Measurements from ENCODE around the gene SOX6.

DNA sequence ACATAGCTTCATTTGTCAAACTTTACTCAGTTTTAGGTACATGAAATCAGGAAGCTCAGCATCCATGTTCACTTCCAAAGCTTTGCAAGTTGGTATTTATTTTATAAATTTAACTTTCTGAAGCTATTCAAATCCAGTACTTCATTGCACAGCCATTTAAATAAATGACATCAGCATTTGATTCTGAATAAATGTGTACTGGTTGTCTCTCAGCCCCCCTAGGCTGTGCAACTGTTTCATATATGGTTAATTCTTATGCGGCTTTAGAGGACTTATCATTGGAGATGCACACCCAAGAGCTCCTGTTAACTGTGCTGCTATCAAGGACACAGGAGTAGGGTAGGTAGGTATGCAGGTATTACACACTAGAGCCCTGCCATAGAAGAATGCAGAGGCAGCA is 325.1 kb downstream of the SOX6 start:
- TF ChIP-seq CTCF (IDR thresholded peaks at IDR 0.05) (no peak), FOXM1 (IDR thresholded peaks at IDR 0.05; ENCODE audit: low read depth) (no peak), RAD21 (IDR thresholded peaks at IDR 0.05; ENCODE audit: low read length) (no peak), EZH2phosphoT487 (IDR thresholded peaks at IDR 0.05; ENCODE audit: borderline replicate concordance, low read depth) (no peak), NRF1 (IDR thresholded peaks at IDR 0.05; ENCODE audit: low read depth, low read length) (no peak), JUND (IDR thresholded peaks at IDR 0.05) (no peak), USF2 (IDR thresholded peaks at IDR 0.05; ENCODE audit: borderline replicate concordance, low read depth, low read length) (no peak), RFX5 (IDR thresholded peaks at IDR 0.05; ENCODE audit: low read length) (no peak), MAX (IDR thresholded peaks at IDR 0.05; ENCODE audit: low read depth) (no peak)

Measured in SK-N-SH (cell line).